HFFc6 (cell line): ENCODE data around the gene ELMO2. TPM values are rescaled to one million over a fixed set of nuclear protein-coding genes. Genes with fewer than 3 reads are reported as not detected.

ENCODE experiments used
- DNase-seq: peaks from one replicate; pipeline ENCODE4 v3.0.0-alpha.2; 2018
- H3K27ac Mint-ChIP-seq: 2 replicates; pipeline ENCODE4 v1.8.0; 2020; ENCODE audit warnings: mild to moderate bottlenecking, mixed read lengths
- H3K27me3 Mint-ChIP-seq: 2 replicates; pipeline ENCODE4 v1.8.0; 2021; ENCODE audit warnings: mild to moderate bottlenecking, moderate library complexity, mixed read lengths; ENCODE audit not compliant: insufficient read depth
- H3K36me3 Mint-ChIP-seq: 2 replicates; pipeline ENCODE4 v1.8.0; 2021; ENCODE audit warnings: low read depth, mixed read lengths
- H3K4me1 Mint-ChIP-seq: 2 replicates; pipeline ENCODE4 v1.8.0; 2020; ENCODE audit warnings: low read depth, mixed read lengths
- H3K4me3 Mint-ChIP-seq: 2 replicates; pipeline ENCODE4 v1.8.0; 2020; ENCODE audit warnings: mild to moderate bottlenecking, moderate library complexity, mixed read lengths
- H3K9me3 Mint-ChIP-seq: 2 replicates; pipeline ENCODE4 v1.8.0; 2020; ENCODE audit warnings: mild to moderate bottlenecking, mixed read lengths
- total RNA-seq, 6 experiments: library from RNA; stranded (reverse); fragmentation: NEBNext Ultra II Directional; extraction: Animal tissue kit (Norgen Biotek cat#: 25700); gene quantifications; 2 replicates in 1 of 6; 3 replicates in 5 of 6; pipeline ENCODE4 v1.2.3, GENCODE V29; 2021
- TF ChIP-seq, protein P1 (sequence below): fragments of 200-600 bp; sonication (generic); IDR thresholded peaks from 2 replicates; pipeline ENCODE4 v1.5.0; 2021; ENCODE audit warnings: antibody characterized with exemption, mild to moderate bottlenecking

The ELMO2 gene
- total RNA-seq, 6 experiments from 2014 or later: 39.3 to 48.0 (median 44.3) TPM

DNA sequence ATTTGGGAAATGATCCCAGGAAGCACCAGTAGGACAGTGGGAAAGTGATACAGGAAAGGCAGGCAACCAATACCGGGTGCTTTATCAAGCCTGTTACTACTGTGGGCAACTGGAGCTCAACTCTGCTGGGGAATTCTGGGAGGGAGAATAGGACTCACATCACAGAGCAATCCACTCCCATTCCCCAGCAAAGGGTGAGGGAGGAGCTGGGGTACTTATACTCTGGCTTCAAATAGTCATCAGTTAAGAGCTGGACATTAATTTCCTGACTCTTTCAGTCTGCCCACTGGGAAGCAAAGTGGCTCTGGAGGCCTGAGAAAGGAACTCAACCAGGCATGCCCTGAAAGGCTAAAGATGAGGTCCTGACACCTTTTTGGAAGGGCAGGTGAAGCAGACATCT, 80.6 kb downstream of the ELMO2 start:
- no peaks in the 10 kb centered on the region for H3K36me3 Mint-ChIP-seq
- no peak for DNase-seq
- no peaks in the 10 kb centered on the region for H3K9me3 Mint-ChIP-seq
- no peak overlapping the region for H3K27ac Mint-ChIP-seq
- peaks cover 47% of the 10 kb centered on the region for H3K27me3 Mint-ChIP-seq
- H3K4me3 Mint-ChIP-seq: no peak overlapping the region
- TF ChIP-seq, protein P1, sequence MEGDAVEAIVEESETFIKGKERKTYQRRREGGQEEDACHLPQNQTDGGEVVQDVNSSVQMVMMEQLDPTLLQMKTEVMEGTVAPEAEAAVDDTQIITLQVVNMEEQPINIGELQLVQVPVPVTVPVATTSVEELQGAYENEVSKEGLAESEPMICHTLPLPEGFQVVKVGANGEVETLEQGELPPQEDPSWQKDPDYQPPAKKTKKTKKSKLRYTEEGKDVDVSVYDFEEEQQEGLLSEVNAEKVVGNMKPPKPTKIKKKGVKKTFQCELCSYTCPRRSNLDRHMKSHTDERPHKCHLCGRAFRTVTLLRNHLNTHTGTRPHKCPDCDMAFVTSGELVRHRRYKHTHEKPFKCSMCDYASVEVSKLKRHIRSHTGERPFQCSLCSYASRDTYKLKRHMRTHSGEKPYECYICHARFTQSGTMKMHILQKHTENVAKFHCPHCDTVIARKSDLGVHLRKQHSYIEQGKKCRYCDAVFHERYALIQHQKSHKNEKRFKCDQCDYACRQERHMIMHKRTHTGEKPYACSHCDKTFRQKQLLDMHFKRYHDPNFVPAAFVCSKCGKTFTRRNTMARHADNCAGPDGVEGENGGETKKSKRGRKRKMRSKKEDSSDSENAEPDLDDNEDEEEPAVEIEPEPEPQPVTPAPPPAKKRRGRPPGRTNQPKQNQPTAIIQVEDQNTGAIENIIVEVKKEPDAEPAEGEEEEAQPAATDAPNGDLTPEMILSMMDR: no peak
- H3K4me1 Mint-ChIP-seq: no peaks in the 10 kb centered on the region

- H3K9me3 Mint-ChIP-seq: no peaks in the 10 kb centered on the region
- H3K4me3 Mint-ChIP-seq: no peak overlapping the region
- H3K4me1 Mint-ChIP-seq: no peaks in the 10 kb centered on the region
- no peaks in the 10 kb centered on the region for H3K36me3 Mint-ChIP-seq
- H3K27me3 Mint-ChIP-seq: peaks cover 52% of the 10 kb centered on the region
- DNase-seq: peak; percentile 34
- no peak overlapping the region for H3K27ac Mint-ChIP-seq
- TF ChIP-seq, protein P1: peak; percentile 69
Observed at GRCh38 chr20:46324960-46325703, 81.3 kb downstream of the ELMO2 start.

DNA sequence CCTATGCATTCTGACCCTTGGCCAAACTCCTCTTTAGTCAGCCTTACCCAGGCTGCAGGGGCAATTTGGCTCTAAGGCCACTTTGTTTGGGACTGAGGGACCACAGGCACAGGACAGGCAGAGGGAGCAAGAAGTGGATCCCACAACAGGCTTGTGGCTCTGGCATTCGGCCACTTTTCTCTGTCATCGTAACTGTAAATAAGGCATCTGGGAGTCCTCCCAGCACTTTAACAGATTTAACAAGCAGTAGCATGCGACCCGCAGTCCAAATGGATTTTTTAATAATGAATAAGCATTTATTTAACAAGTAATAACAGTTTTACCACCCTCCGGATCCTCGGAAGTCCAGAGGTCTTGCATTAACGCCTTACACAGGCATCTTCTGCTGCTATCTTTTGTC, 82.0 kb downstream of the ELMO2 start:
- Mint-ChIP-seq H3K36me3 (no peaks in the 10 kb centered on the region), H3K9me3 (no peaks in the 10 kb centered on the region), H3K27me3 (peaks cover 56% of the 10 kb centered on the region), H3K4me1 (no peaks in the 10 kb centered on the region), H3K27ac (no peak overlapping the region), H3K4me3 (no peak overlapping the region)
- TF ChIP-seq, protein P1: no peak
- no peak for DNase-seq

DNA sequence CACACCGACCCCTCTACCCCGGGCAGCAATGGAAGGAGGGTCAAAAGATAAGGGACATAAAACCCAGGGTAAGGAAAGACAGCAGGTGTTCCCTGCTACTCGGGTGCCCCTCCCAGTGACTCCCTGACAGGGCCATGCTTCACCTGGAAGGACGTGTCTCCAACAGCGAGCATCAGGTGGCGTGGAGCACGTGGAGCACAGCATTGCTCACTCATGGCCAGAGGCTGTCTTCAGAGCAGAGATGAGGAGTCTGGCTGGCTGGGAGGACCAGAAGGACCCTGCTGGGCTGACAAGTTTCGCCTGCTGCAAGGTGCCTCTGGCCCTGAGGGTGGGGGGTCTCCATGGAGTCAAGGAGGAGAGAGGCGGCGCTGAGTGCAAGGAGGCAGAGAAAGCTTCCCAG, 82.9 kb downstream of the ELMO2 start:
- DNase-seq: no peak
- no peak overlapping the region for H3K27ac Mint-ChIP-seq
- TF ChIP-seq, protein P1: no peak
- no peaks in the 10 kb centered on the region for H3K9me3 Mint-ChIP-seq
- no peak overlapping the region for H3K4me3 Mint-ChIP-seq
- H3K36me3 Mint-ChIP-seq: no peaks in the 10 kb centered on the region
- H3K27me3 Mint-ChIP-seq: peaks cover 58% of the 10 kb centered on the region
- H3K4me1 Mint-ChIP-seq: no peaks in the 10 kb centered on the region

DNA sequence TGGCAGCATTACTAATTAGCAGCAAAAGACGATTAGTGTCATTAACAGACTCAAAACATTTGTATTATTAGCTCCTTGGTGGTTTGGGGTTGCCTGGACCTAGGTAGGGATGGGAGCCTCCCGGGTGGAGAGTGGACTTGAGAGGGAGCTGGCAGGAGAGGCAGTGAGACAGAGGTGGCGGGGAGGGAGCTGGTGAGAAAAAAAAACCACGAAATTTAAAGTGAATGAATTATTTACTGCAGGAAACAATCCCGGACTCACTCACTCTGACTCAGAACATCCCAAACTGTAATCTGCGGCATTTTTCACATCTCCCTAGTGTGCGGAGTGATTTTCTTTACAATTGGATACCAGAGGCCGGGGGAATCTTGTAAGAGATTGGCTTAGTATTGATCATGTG, 83.8 kb downstream of the ELMO2 start:
- Mint-ChIP-seq H3K9me3 (no peaks in the 10 kb centered on the region), H3K27me3 (peaks cover 64% of the 10 kb centered on the region), H3K4me1 (no peaks in the 10 kb centered on the region), H3K36me3 (no peaks in the 10 kb centered on the region), H3K27ac (no peak overlapping the region), H3K4me3 (no peak overlapping the region)
- no peak for DNase-seq
- TF ChIP-seq, protein P1: no peak
